GM23338 (cell line): ENCODE data around the gene FGD3. TPM values are rescaled to one million over a fixed set of nuclear protein-coding genes. Genes with fewer than 3 reads are reported as not detected.

Experiments
- ATAC-seq: fragments of 200-7000 bp; cut with Tn5 transposase; 3 replicates; pipeline ENCODE4 v1.9.1; 2020
- DNase-seq: peaks from one replicate; pipeline ENCODE4 v3.0.0-alpha.2; 2015; ENCODE audit warnings: low spot score
- H2AFZ ChIP-seq: fragments of 200-600 bp; sonication (generic); 2 replicates; pipeline ENCODE4 v1.8.0; 2016; ENCODE audit warnings: antibody characterized with exemption, mild to moderate bottlenecking, moderate library complexity
- H3F3A ChIP-seq: fragments of 200-600 bp; sonication (generic); replicated peaks from 2 replicates; pipeline ENCODE4 v1.8.0; 2017; ENCODE audit warnings: antibody characterized with exemption, mixed run types, low read depth
- H3K27ac ChIP-seq: fragments of 200-600 bp; sonication (generic); 2 replicates; pipeline ENCODE4 v1.6.1; 2016; ENCODE audit warnings: low read depth
- H3K27me3 ChIP-seq: fragments of 200-600 bp; sonication (generic); 2 replicates; pipeline ENCODE4 v1.8.0; 2016; ENCODE audit warnings: mild to moderate bottlenecking, mixed run types, moderate library complexity; ENCODE audit not compliant: insufficient read depth
- H3K36me3 ChIP-seq: fragments of 200-600 bp; sonication (generic); 2 replicates; pipeline ENCODE4 v1.8.0; 2016; ENCODE audit warnings: mild to moderate bottlenecking; ENCODE audit not compliant: insufficient read depth
- H3K4me1 ChIP-seq: fragments of 200-600 bp; sonication (generic); 2 replicates; pipeline ENCODE4 v1.8.0; 2016; ENCODE audit warnings: mild to moderate bottlenecking, moderate library complexity; ENCODE audit not compliant: insufficient read depth
- H3K4me2 ChIP-seq: fragments of 200-600 bp; sonication (generic); 2 replicates; pipeline ENCODE4 v1.7.1; 2017; ENCODE audit warnings: mixed run types
- H3K4me3 ChIP-seq: fragments of 200-600 bp; sonication (generic); 2 replicates; pipeline ENCODE4 v1.6.1; 2016; ENCODE audit warnings: mixed run types
- H3K79me2 ChIP-seq: fragments of 200-600 bp; sonication (generic); replicated peaks from 2 replicates; pipeline ENCODE4 v1.8.0; 2017; ENCODE audit warnings: mild to moderate bottlenecking; ENCODE audit not compliant: insufficient read depth
- H3K9me2 ChIP-seq: fragments of 200-600 bp; sonication (generic); 2 replicates; pipeline ENCODE4 v1.8.0; 2017; ENCODE audit not compliant: insufficient read depth
- H4K20me1 ChIP-seq: fragments of 200-600 bp; sonication (generic); replicated peaks from 2 replicates; pipeline ENCODE4 v1.8.0; 2017; ENCODE audit warnings: mild to moderate bottlenecking; ENCODE audit not compliant: insufficient read depth
- H3K27ac Mint-ChIP-seq: 2 replicates; pipeline ENCODE4 v1.8.0; 2020; ENCODE audit warnings: inconsistent platforms, mild to moderate bottlenecking, moderate library complexity, mixed read lengths
- H3K27me3 Mint-ChIP-seq: 3 replicates; pipeline ENCODE4 v1.8.0; 2022; ENCODE audit warnings: low read depth, mild to moderate bottlenecking, moderate library complexity, mixed read lengths, inconsistent platforms; ENCODE audit not compliant: insufficient read depth, poor library complexity
- H3K36me3 Mint-ChIP-seq: 3 replicates; pipeline ENCODE4 v1.8.0; 2021; ENCODE audit warnings: low read depth, mild to moderate bottlenecking, inconsistent platforms, moderate library complexity, mixed read lengths
- H3K4me1 Mint-ChIP-seq: 3 replicates; pipeline ENCODE4 v1.8.0; 2020; ENCODE audit warnings: mild to moderate bottlenecking, inconsistent platforms, mixed read lengths
- H3K4me3 Mint-ChIP-seq: 3 replicates; pipeline ENCODE4 v1.8.0; 2021; ENCODE audit warnings: moderate library complexity, mild to moderate bottlenecking, inconsistent platforms, mixed read lengths
- H3K9me3 Mint-ChIP-seq: 3 replicates; pipeline ENCODE4 v1.8.0; 2020; ENCODE audit warnings: moderate library complexity, mild to moderate bottlenecking, inconsistent platforms, mixed read lengths
- EZH2phosphoT487 ChIP-seq: fragments of 200-600 bp; sonication (generic); IDR thresholded peaks from one replicate; pipeline ENCODE4 v1.8.1; 2018; ENCODE audit warnings: antibody characterized with exemption; ENCODE audit not compliant: unreplicated experiment
- JUNB ChIP-seq: IDR thresholded peaks from one replicate; pipeline ENCODE4 v1.6.1; 2016; ENCODE audit warnings: antibody characterized with exemption; ENCODE audit not compliant: unreplicated experiment
- NANOG ChIP-seq: IDR thresholded peaks from 2 replicates; pipeline ENCODE4 v1.6.1; 2016; ENCODE audit warnings: antibody characterized with exemption, borderline replicate concordance
- polyA plus RNA-seq: library from polyadenylated mRNA; unstranded; fragments of >200 nt; fragmentation: Nextera tagmentation; extraction: Ambion mirVana; gene quantifications from 2 replicates; pipeline ENCODE4 v1.2.1, GENCODE V29; 2016
- total RNA-seq: library from RNA; depleted of rRNA; stranded (reverse); fragments of >200 nt; shearing (Covaris generic); gene quantifications from 2 replicates; pipeline ENCODE4 v1.2.3, GENCODE V29; 2014
- TF ChIP-seq, protein P1 (sequence below), 2 experiments: fragments of 200-600 bp in 1 of 2; sonication (generic) in 1 of 2; conservative IDR thresholded peaks; 2 replicates each; pipeline versions ENCODE4 v1.5.1 to v1.6.1; 2016 to 2017; ENCODE audit warnings: antibody characterized with exemption in 2 of 2, low read depth in 2 of 2, mild to moderate bottlenecking in 2 of 2, moderate library complexity in 1 of 2
- TF ChIP-seq, protein P2 (sequence below): IDR thresholded peaks from one replicate; pipeline ENCODE4 v1.6.1; 2018; ENCODE audit warnings: antibody characterized with exemption; ENCODE audit not compliant: unreplicated experiment

Gene FGD3
- total and polyA plus RNA-seq, 2 experiments from 2014 or later: 0.95 to 1.7 TPM

DNA sequence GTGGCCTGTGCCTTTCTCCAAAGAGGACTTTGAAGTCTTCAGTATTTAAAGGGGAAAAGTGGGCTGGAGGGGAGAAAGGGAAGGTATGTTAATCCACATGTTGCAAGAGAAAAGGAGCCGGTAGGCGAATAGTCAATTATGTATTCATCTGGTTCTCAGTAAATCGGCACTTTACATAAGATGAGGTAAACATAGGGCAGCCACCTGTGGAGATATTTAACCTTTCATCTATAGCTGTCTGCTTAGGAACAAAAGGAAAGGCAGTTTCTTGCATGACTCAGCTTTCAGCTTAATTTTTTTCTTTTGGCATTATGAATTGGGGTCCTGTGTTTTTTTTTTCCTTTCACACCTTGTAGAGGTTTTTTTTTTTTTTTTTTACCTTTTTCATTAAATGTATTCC is 42.2 kb downstream of the FGD3 start:
- H3K27ac Mint-ChIP-seq: peak overlapping the region; percentile 95
- H3K36me3 Mint-ChIP-seq: peaks cover 66% of the 10 kb centered on the region
- Histone ChIP-seq H4K20me1 (no peaks in the 10 kb centered on the region), H3K9me2 (peaks cover 8% of the 10 kb centered on the region; the same call in 1 of the 2 replicates), H3K4me1 (peaks cover 31% of the 10 kb centered on the region), H3K79me2 (no peaks in the 10 kb centered on the region), H3K36me3 (peaks cover 1% of the 10 kb centered on the region; the same call in 1 of the 2 replicates), H3K4me2 (no peak overlapping the region), H3K4me3 (no peak overlapping the region), H3F3A (peaks cover 6% of the 10 kb centered on the region; the same call in 1 of the 2 replicates), H3K27ac (peak overlapping the region; percentile 86), H3K27me3 (no peaks in the 10 kb centered on the region), H2AFZ (no peak overlapping the region)
- DNase-seq (peak; percentile 90), ATAC-seq (peak; percentile 82)
- peak; percentile 73 for TF ChIP-seq NANOG
- TF ChIP-seq, protein P1, sequence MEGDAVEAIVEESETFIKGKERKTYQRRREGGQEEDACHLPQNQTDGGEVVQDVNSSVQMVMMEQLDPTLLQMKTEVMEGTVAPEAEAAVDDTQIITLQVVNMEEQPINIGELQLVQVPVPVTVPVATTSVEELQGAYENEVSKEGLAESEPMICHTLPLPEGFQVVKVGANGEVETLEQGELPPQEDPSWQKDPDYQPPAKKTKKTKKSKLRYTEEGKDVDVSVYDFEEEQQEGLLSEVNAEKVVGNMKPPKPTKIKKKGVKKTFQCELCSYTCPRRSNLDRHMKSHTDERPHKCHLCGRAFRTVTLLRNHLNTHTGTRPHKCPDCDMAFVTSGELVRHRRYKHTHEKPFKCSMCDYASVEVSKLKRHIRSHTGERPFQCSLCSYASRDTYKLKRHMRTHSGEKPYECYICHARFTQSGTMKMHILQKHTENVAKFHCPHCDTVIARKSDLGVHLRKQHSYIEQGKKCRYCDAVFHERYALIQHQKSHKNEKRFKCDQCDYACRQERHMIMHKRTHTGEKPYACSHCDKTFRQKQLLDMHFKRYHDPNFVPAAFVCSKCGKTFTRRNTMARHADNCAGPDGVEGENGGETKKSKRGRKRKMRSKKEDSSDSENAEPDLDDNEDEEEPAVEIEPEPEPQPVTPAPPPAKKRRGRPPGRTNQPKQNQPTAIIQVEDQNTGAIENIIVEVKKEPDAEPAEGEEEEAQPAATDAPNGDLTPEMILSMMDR (conservative IDR thresholded peaks at IDR 0.05; ENCODE audit: low read depth in 2 of 2): no peak
- no peak for TF ChIP-seq JUNB
- H3K27me3 Mint-ChIP-seq: peaks cover 11% of the 10 kb centered on the region
- H3K9me3 Mint-ChIP-seq: peaks cover 81% of the 10 kb centered on the region
- no peak overlapping the region for H3K4me3 Mint-ChIP-seq
- peaks cover 45% of the 10 kb centered on the region; the same call in 2 of the 3 replicates for H3K4me1 Mint-ChIP-seq

DNA sequence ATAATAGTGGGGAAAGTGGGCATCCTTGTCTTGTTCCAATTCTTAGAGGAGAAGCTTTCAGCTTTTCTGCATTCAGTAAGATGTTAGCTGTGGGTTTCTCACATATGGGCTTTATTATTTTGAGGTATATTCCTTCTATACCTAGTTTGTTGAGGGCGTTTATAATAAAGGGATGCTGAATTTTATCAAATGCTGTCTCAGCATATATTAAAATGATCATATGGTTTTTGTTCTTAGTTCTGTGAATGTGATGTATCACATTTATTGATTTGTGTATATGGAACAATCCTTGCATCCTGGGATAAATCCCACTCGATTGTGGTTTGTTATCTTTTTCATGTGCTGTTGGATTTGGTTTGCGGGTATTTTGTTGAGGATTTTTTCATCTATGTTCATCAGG is 43.1 kb downstream of the FGD3 start:
- DNase-seq: no peak
- no peak for ATAC-seq
- Histone ChIP-seq H2AFZ (no peak overlapping the region), H3K4me2 (peak overlapping the region; percentile 17; the same call in 1 of the 2 replicates), H3K4me3 (no peak overlapping the region), H3K9me2 (peaks cover 8% of the 10 kb centered on the region; the same call in 1 of the 2 replicates), H4K20me1 (no peaks in the 10 kb centered on the region), H3F3A (peaks cover 6% of the 10 kb centered on the region; the same call in 1 of the 2 replicates), H3K4me1 (peaks cover 31% of the 10 kb centered on the region), H3K79me2 (no peaks in the 10 kb centered on the region), H3K27ac (peak overlapping the region; percentile 80), H3K27me3 (no peaks in the 10 kb centered on the region), H3K36me3 (no peaks in the 10 kb centered on the region)
- Mint-ChIP-seq H3K36me3 (peaks cover 64% of the 10 kb centered on the region), H3K27ac (peak overlapping the region; percentile 95), H3K4me3 (no peak overlapping the region), H3K9me3 (peaks cover 81% of the 10 kb centered on the region), H3K4me1 (peaks cover 45% of the 10 kb centered on the region; the same call in 2 of the 3 replicates), H3K27me3 (peaks cover 14% of the 10 kb centered on the region)
- TF ChIP-seq EZH2phosphoT487 (no peak), JUNB (no peak)
- TF ChIP-seq, protein P1 (conservative IDR thresholded peaks at IDR 0.05; ENCODE audit: low read depth in 2 of 2): no peak

DNA sequence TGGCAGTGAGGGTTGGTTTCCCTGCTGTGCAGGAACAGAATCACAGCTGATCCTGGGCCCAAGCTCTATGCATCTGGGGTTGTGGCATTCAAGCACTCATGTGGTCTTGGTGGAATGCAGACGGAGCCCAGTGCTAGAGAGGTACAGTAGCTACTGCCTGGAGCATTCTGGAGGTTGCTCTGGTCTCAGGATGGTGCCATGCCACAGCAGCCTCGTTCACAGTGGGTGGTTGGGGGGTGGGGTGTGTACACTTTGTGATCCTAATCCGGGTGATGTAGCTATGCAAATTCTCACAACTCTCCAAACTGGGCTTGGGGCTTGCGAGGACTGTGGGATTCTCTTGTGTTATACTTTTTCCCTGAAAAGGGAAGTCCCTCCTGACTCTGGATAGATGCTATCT is 45.2 kb downstream of the FGD3 start:
- peak overlapping the region; percentile 10; the same call in 1 of the 2 replicates for H3K27ac ChIP-seq
- H3K9me2 ChIP-seq: peaks cover 8% of the 10 kb centered on the region; the same call in 1 of the 2 replicates
- no peak overlapping the region for H3K4me3 Mint-ChIP-seq
- H3K4me2 ChIP-seq: peak overlapping the region; percentile 13
- peaks cover 6% of the 10 kb centered on the region; the same call in 1 of the 2 replicates for H3F3A ChIP-seq
- H3K27me3 Mint-ChIP-seq: peaks cover 12% of the 10 kb centered on the region
- DNase-seq (peak; percentile 60), ATAC-seq (peak; percentile 94)
- H3K36me3 Mint-ChIP-seq: peaks cover 55% of the 10 kb centered on the region
- H3K36me3 ChIP-seq: no peaks in the 10 kb centered on the region
- no peaks in the 10 kb centered on the region for H4K20me1 ChIP-seq
- peaks cover 31% of the 10 kb centered on the region for H3K4me1 ChIP-seq
- peaks cover 72% of the 10 kb centered on the region for H3K9me3 Mint-ChIP-seq
- H3K27ac Mint-ChIP-seq: no peak overlapping the region
- no peaks in the 10 kb centered on the region for H3K27me3 ChIP-seq
- no peak overlapping the region; the same call in 1 of the 2 replicates for H2AFZ ChIP-seq
- no peaks in the 10 kb centered on the region for H3K79me2 ChIP-seq
- no peak overlapping the region for H3K4me3 ChIP-seq
- H3K4me1 Mint-ChIP-seq: peaks cover 45% of the 10 kb centered on the region; the same call in 2 of the 3 replicates
- TF ChIP-seq, protein P2, sequence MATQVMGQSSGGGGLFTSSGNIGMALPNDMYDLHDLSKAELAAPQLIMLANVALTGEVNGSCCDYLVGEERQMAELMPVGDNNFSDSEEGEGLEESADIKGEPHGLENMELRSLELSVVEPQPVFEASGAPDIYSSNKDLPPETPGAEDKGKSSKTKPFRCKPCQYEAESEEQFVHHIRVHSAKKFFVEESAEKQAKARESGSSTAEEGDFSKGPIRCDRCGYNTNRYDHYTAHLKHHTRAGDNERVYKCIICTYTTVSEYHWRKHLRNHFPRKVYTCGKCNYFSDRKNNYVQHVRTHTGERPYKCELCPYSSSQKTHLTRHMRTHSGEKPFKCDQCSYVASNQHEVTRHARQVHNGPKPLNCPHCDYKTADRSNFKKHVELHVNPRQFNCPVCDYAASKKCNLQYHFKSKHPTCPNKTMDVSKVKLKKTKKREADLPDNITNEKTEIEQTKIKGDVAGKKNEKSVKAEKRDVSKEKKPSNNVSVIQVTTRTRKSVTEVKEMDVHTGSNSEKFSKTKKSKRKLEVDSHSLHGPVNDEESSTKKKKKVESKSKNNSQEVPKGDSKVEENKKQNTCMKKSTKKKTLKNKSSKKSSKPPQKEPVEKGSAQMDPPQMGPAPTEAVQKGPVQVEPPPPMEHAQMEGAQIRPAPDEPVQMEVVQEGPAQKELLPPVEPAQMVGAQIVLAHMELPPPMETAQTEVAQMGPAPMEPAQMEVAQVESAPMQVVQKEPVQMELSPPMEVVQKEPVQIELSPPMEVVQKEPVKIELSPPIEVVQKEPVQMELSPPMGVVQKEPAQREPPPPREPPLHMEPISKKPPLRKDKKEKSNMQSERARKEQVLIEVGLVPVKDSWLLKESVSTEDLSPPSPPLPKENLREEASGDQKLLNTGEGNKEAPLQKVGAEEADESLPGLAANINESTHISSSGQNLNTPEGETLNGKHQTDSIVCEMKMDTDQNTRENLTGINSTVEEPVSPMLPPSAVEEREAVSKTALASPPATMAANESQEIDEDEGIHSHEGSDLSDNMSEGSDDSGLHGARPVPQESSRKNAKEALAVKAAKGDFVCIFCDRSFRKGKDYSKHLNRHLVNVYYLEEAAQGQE: no peak
